Measurements from ENCODE around the gene BCL3. TPM values are rescaled to one million over a fixed set of nuclear protein-coding genes. Genes with fewer than 3 reads are reported as not detected.

Gene BCL3
- total and polyA plus RNA-seq, 2 of the 13 experiments (the other 11 are each of a cell fraction or from before 2014, with no cell fraction given), result 2.3 to 4.0 TPM

DNA sequence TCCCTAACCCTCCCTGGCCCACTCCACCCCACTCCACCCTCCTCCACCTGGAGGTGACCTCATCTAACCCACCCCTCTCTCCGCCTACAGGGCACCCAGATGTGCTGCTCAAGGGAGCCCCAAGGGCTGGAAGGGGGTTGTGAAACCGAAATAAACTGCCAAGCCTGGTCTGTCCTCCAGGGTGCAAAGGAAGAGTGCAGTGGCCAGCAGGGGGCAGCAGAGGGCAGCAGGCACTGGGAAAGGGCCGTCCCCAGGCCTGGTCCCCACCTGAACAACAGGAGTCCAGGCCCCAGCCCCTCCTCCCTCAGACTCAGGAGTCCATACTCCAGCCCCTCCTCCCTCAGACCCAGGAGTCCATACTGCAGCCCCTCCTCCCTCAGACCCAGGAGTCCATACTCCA lies 52.0 kb downstream of the BCL3 start (continued):
- no peak for TF ChIP-seq MED8 (CRISPR knock-in tag; IDR thresholded peaks at IDR 0.05; ENCODE audit: insufficient replicate concordance)
- TF ChIP-seq NR3C1 (CRISPR knock-in tag; IDR thresholded peaks at IDR 0.05), result no peak
- no peak for TF ChIP-seq ZNF605 (CRISPR knock-in tag; IDR thresholded peaks at IDR 0.05)
- TF ChIP-seq ZNF230 (CRISPR knock-in tag; IDR thresholded peaks at IDR 0.05), result 0 out of 2 replicates have a peak, but pooled peaks have one; percentile 47
- TF ChIP-seq ZNF616 (CRISPR knock-in tag; IDR thresholded peaks at IDR 0.05; ENCODE audit: low read depth), result no peak
- TF ChIP-seq ZNF614 (CRISPR knock-in tag; IDR thresholded peaks at IDR 0.05; ENCODE audit: borderline replicate concordance), result 0 out of 2 replicates have a peak, but pooled peaks have one; percentile 12
- TF ChIP-seq, protein P1, sequence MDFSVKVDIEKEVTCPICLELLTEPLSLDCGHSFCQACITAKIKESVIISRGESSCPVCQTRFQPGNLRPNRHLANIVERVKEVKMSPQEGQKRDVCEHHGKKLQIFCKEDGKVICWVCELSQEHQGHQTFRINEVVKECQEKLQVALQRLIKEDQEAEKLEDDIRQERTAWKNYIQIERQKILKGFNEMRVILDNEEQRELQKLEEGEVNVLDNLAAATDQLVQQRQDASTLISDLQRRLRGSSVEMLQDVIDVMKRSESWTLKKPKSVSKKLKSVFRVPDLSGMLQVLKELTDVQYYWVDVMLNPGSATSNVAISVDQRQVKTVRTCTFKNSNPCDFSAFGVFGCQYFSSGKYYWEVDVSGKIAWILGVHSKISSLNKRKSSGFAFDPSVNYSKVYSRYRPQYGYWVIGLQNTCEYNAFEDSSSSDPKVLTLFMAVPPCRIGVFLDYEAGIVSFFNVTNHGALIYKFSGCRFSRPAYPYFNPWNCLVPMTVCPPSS (IDR thresholded peaks at IDR 0.05), result no peak
- TF ChIP-seq ZNF777 (CRISPR knock-in tag; IDR thresholded peaks at IDR 0.05), result no peak
- no peak for TF ChIP-seq AHDC1 (CRISPR knock-in tag; IDR thresholded peaks at IDR 0.05; ENCODE audit: borderline replicate concordance)
- TF ChIP-seq ZNF3 (CRISPR knock-in tag; IDR thresholded peaks at IDR 0.05), result no peak
- no peak for TF ChIP-seq BATF2 (CRISPR knock-in tag; IDR thresholded peaks at IDR 0.05)
- TF ChIP-seq YEATS4 (CRISPR knock-in tag; IDR thresholded peaks at IDR 0.05; ENCODE audit: borderline replicate concordance), result no peak; the same call in 1 of the 2 replicates
- no peak for TF ChIP-seq ZNF550 (CRISPR knock-in tag; IDR thresholded peaks at IDR 0.05; ENCODE audit: borderline replicate concordance)
- no peak for TF ChIP-seq NR0B2 (CRISPR knock-in tag; IDR thresholded peaks at IDR 0.05)
- TF ChIP-seq, protein P2, sequence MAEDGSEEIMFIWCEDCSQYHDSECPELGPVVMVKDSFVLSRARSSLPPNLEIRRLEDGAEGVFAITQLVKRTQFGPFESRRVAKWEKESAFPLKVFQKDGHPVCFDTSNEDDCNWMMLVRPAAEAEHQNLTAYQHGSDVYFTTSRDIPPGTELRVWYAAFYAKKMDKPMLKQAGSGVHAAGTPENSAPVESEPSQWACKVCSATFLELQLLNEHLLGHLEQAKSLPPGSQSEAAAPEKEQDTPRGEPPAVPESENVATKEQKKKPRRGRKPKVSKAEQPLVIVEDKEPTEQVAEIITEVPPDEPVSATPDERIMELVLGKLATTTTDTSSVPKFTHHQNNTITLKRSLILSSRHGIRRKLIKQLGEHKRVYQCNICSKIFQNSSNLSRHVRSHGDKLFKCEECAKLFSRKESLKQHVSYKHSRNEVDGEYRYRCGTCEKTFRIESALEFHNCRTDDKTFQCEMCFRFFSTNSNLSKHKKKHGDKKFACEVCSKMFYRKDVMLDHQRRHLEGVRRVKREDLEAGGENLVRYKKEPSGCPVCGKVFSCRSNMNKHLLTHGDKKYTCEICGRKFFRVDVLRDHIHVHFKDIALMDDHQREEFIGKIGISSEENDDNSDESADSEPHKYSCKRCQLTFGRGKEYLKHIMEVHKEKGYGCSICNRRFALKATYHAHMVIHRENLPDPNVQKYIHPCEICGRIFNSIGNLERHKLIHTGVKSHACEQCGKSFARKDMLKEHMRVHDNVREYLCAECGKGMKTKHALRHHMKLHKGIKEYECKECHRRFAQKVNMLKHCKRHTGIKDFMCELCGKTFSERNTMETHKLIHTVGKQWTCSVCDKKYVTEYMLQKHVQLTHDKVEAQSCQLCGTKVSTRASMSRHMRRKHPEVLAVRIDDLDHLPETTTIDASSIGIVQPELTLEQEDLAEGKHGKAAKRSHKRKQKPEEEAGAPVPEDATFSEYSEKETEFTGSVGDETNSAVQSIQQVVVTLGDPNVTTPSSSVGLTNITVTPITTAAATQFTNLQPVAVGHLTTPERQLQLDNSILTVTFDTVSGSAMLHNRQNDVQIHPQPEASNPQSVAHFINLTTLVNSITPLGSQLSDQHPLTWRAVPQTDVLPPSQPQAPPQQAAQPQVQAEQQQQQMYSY (CRISPR knock-in tag; IDR thresholded peaks at IDR 0.05), result no peak
- TF ChIP-seq E2F1 (CRISPR knock-in tag; IDR thresholded peaks at IDR 0.05), result no peak
- peak; percentile 62; the same call in 1 of the 2 replicates for TF ChIP-seq REPIN1 (CRISPR knock-in tag; IDR thresholded peaks at IDR 0.05; ENCODE audit: borderline replicate concordance, low read depth)
